Astrocyte (in vitro differentiated cells and primary cell): Measurements from ENCODE around the gene ZDHHC20. TPM values are rescaled to one million over a fixed set of nuclear protein-coding genes. Genes with fewer than 3 reads are reported as not detected.

Source experiments
- DNase-seq: peaks from one replicate; pipeline ENCODE4 v3.0.0-alpha.2; 2010; ENCODE audit warnings: low read depth
- FAIRE-seq: peaks from 2 replicates; lab custom pipeline; 2011; peaks lifted over from hg19 to GRCh38; lab: Jason Lieb, UNC
- H2AFZ ChIP-seq: 2 replicates; pipeline ENCODE4 v1.6.0; 2012; ENCODE audit warnings: low read depth, low read length, inconsistent platforms
- H3K27ac ChIP-seq: 2 replicates; pipeline ENCODE4 v1.5.1; 2011; ENCODE audit warnings: low read depth, low read length, inconsistent platforms
- H3K27me3 ChIP-seq: 2 replicates; pipeline ENCODE4 v1.6.0; 2011; ENCODE audit warnings: low read length, inconsistent platforms; ENCODE audit not compliant: insufficient read depth
- H3K36me3 ChIP-seq: 2 replicates; pipeline ENCODE4 v1.5.1; 2011; ENCODE audit warnings: low read length, inconsistent platforms; ENCODE audit not compliant: insufficient read depth
- H3K4me1 ChIP-seq: 2 replicates; pipeline ENCODE4 v1.5.1; 2011; ENCODE audit warnings: low read length, inconsistent platforms; ENCODE audit not compliant: insufficient read depth
- H3K4me2 ChIP-seq: 2 replicates; pipeline ENCODE4 v1.6.0; 2012; ENCODE audit warnings: low read length, inconsistent platforms
- H3K4me3 ChIP-seq: 2 replicates; pipeline ENCODE4 v1.5.1; 2011; ENCODE audit warnings: low read depth, mild to moderate bottlenecking, low read length, inconsistent platforms; ENCODE audit not compliant: insufficient read depth
- H3K79me2 ChIP-seq: 2 replicates; pipeline ENCODE4 v1.6.0; 2012; ENCODE audit warnings: mild to moderate bottlenecking, low read length, inconsistent platforms; ENCODE audit not compliant: insufficient read depth
- H3K9ac ChIP-seq: 2 replicates; pipeline ENCODE4 v1.6.0; 2012; ENCODE audit warnings: mild to moderate bottlenecking, low read length, inconsistent platforms
- H3K9me3 ChIP-seq: 2 replicates; pipeline ENCODE4 v1.5.1; 2012; ENCODE audit warnings: low read depth, mild to moderate bottlenecking, low read length, inconsistent platforms; ENCODE audit not compliant: insufficient read depth
- H4K20me1 ChIP-seq: 2 replicates; pipeline ENCODE4 v1.6.0; 2012; ENCODE audit warnings: low read length, inconsistent platforms; ENCODE audit not compliant: insufficient read depth
- H3K27ac Mint-ChIP-seq: one replicate; pipeline ENCODE4 v1.8.0; 2021; ENCODE audit warnings: mild to moderate bottlenecking, mixed read lengths; ENCODE audit not compliant: unreplicated experiment
- H3K27me3 Mint-ChIP-seq: one replicate; pipeline ENCODE4 v1.8.0; 2021; ENCODE audit warnings: low read depth, mixed read lengths; ENCODE audit not compliant: unreplicated experiment
- H3K36me3 Mint-ChIP-seq: one replicate; pipeline ENCODE4 v1.8.0; 2021; ENCODE audit warnings: low read depth, mixed read lengths; ENCODE audit not compliant: unreplicated experiment
- H3K4me1 Mint-ChIP-seq: one replicate; pipeline ENCODE4 v1.8.0; 2021; ENCODE audit warnings: low read depth, mixed read lengths; ENCODE audit not compliant: unreplicated experiment
- H3K4me3 Mint-ChIP-seq: one replicate; pipeline ENCODE4 v1.8.0; 2021; ENCODE audit warnings: mild to moderate bottlenecking, moderate library complexity, mixed read lengths; ENCODE audit not compliant: unreplicated experiment
- H3K9me3 Mint-ChIP-seq: one replicate; pipeline ENCODE4 v1.8.0; 2021; ENCODE audit warnings: mild to moderate bottlenecking, mixed read lengths; ENCODE audit not compliant: unreplicated experiment
- CTCF ChIP-seq: IDR thresholded peaks from 2 replicates; pipeline ENCODE4 v1.5.1; 2011; ENCODE audit warnings: low read depth, mild to moderate bottlenecking, inconsistent platforms, low read length, moderate library complexity; ENCODE audit not compliant: insufficient read depth
- EZH2 ChIP-seq: IDR thresholded peaks from 2 replicates; pipeline ENCODE4 v1.6.1; 2012; ENCODE audit warnings: mild to moderate bottlenecking, low read length, inconsistent platforms; ENCODE audit not compliant: insufficient read depth
- total RNA-seq: library from RNA; stranded (reverse); gene quantifications from 2 replicates; pipeline ENCODE4 v1.2.1, GENCODE V29; 2021

ZDHHC20 gene
- total RNA-seq, 1 donor from 2014 or later = 64.3 TPM

- H3K27me3 Mint-ChIP-seq = peaks cover 3% of the 10 kb centered on the region
- H3K36me3 ChIP-seq = no peaks in the 10 kb centered on the region
- H3K4me1 Mint-ChIP-seq = no peaks in the 10 kb centered on the region
- H3K4me3 ChIP-seq = no peak overlapping the region
- H3K27me3 ChIP-seq = no peaks in the 10 kb centered on the region
- no peaks in the 10 kb centered on the region for H3K9me3 Mint-ChIP-seq
- FAIRE-seq (no peak), DNase-seq (no peak)
- H3K79me2 ChIP-seq = peaks cover 6% of the 10 kb centered on the region
- no peak overlapping the region for H3K9ac ChIP-seq
- H3K27ac ChIP-seq = no peak overlapping the region
- H3K9me3 ChIP-seq = no peaks in the 10 kb centered on the region
- no peak for TF ChIP-seq CTCF
- TF ChIP-seq EZH2 = no peak
- no peak overlapping the region for H3K4me3 Mint-ChIP-seq
- no peak overlapping the region for H3K4me2 ChIP-seq
- no peaks in the 10 kb centered on the region for H3K4me1 ChIP-seq
- H3K27ac Mint-ChIP-seq = no peak overlapping the region
- no peaks in the 10 kb centered on the region for H4K20me1 ChIP-seq
- H3K36me3 Mint-ChIP-seq = no peaks in the 10 kb centered on the region
- no peak overlapping the region for H2AFZ ChIP-seq
Observed at GRCh38 chr13:21463424-21463823, 4.3 kb upstream of the ZDHHC20 start.

GRCh38 chr13:21461131-21461530 lies 2.0 kb upstream of the ZDHHC20 start:
- H3K9me3 ChIP-seq = no peaks in the 10 kb centered on the region
- H3K9me3 Mint-ChIP-seq = no peaks in the 10 kb centered on the region
- H3K4me3 ChIP-seq = no peak overlapping the region
- H3K4me1 Mint-ChIP-seq = peaks cover 9% of the 10 kb centered on the region
- peaks cover 28% of the 10 kb centered on the region for H3K79me2 ChIP-seq
- H4K20me1 ChIP-seq = peaks cover 14% of the 10 kb centered on the region
- H3K27ac ChIP-seq = no peak overlapping the region
- H3K4me2 ChIP-seq = no peak overlapping the region
- peaks cover 3% of the 10 kb centered on the region for H3K27me3 Mint-ChIP-seq
- H3K9ac ChIP-seq = no peak overlapping the region
- no peaks in the 10 kb centered on the region for H3K36me3 Mint-ChIP-seq
- H3K27ac Mint-ChIP-seq = no peak overlapping the region
- FAIRE-seq = no peak
- H3K4me3 Mint-ChIP-seq = no peak overlapping the region
- no peak for TF ChIP-seq CTCF
- no peak for TF ChIP-seq EZH2
- H2AFZ ChIP-seq = no peak overlapping the region
- no peaks in the 10 kb centered on the region for H3K36me3 ChIP-seq
- no peaks in the 10 kb centered on the region for H3K27me3 ChIP-seq
- no peaks in the 10 kb centered on the region for H3K4me1 ChIP-seq
- DNase-seq = no peak

GRCh38 chr13:21458451-21458812 lies 671 bp downstream of the ZDHHC20 start:
- H3K4me1 Mint-ChIP-seq = peaks cover 10% of the 10 kb centered on the region
- DNase-seq = no peak
- no peaks in the 10 kb centered on the region for H3K9me3 ChIP-seq
- peak overlapping the region; percentile 88 for H3K27ac Mint-ChIP-seq
- H3K27me3 ChIP-seq = no peaks in the 10 kb centered on the region
- TF ChIP-seq CTCF (no peak), EZH2 (no peak)
- peak overlapping the region; percentile 94 for H3K4me2 ChIP-seq
- H3K4me3 ChIP-seq = peak overlapping the region; percentile 86
- no peaks in the 10 kb centered on the region for H3K4me1 ChIP-seq
- peaks cover 54% of the 10 kb centered on the region for H3K79me2 ChIP-seq
- H3K27me3 Mint-ChIP-seq = peaks cover 3% of the 10 kb centered on the region
- H3K9me3 Mint-ChIP-seq = no peaks in the 10 kb centered on the region
- peak overlapping the region; percentile 97 for H2AFZ ChIP-seq
- H3K36me3 Mint-ChIP-seq = no peaks in the 10 kb centered on the region
- H3K36me3 ChIP-seq = no peaks in the 10 kb centered on the region
- peak overlapping the region; percentile 91 for H3K27ac ChIP-seq
- H3K4me3 Mint-ChIP-seq = peak overlapping the region; percentile 97
- peaks cover 33% of the 10 kb centered on the region for H4K20me1 ChIP-seq
- FAIRE-seq = no peak
- H3K9ac ChIP-seq = peak overlapping the region; percentile 98
